Astrocyte (in vitro differentiated cells and primary cell): Measurements from ENCODE around the gene RNF146. TPM values are rescaled to one million over a fixed set of nuclear protein-coding genes. Genes with fewer than 3 reads are reported as not detected.

Experiments
- DNase-seq: peaks from one replicate; pipeline ENCODE4 v3.0.0-alpha.2; 2010; ENCODE audit warnings: low read depth
- FAIRE-seq: peaks from 2 replicates; lab custom pipeline; 2011; peaks lifted over from hg19 to GRCh38; lab: Jason Lieb, UNC
- H2AFZ ChIP-seq: 2 replicates; pipeline ENCODE4 v1.6.0; 2012; ENCODE audit warnings: low read depth, low read length, inconsistent platforms
- H3K27ac ChIP-seq: 2 replicates; pipeline ENCODE4 v1.5.1; 2011; ENCODE audit warnings: low read depth, low read length, inconsistent platforms
- H3K27me3 ChIP-seq: 2 replicates; pipeline ENCODE4 v1.6.0; 2011; ENCODE audit warnings: low read length, inconsistent platforms; ENCODE audit not compliant: insufficient read depth
- H3K36me3 ChIP-seq: 2 replicates; pipeline ENCODE4 v1.5.1; 2011; ENCODE audit warnings: low read length, inconsistent platforms; ENCODE audit not compliant: insufficient read depth
- H3K4me1 ChIP-seq: 2 replicates; pipeline ENCODE4 v1.5.1; 2011; ENCODE audit warnings: low read length, inconsistent platforms; ENCODE audit not compliant: insufficient read depth
- H3K4me2 ChIP-seq: 2 replicates; pipeline ENCODE4 v1.6.0; 2012; ENCODE audit warnings: low read length, inconsistent platforms
- H3K4me3 ChIP-seq: 2 replicates; pipeline ENCODE4 v1.5.1; 2011; ENCODE audit warnings: low read depth, mild to moderate bottlenecking, low read length, inconsistent platforms; ENCODE audit not compliant: insufficient read depth
- H3K79me2 ChIP-seq: 2 replicates; pipeline ENCODE4 v1.6.0; 2012; ENCODE audit warnings: mild to moderate bottlenecking, low read length, inconsistent platforms; ENCODE audit not compliant: insufficient read depth
- H3K9ac ChIP-seq: 2 replicates; pipeline ENCODE4 v1.6.0; 2012; ENCODE audit warnings: mild to moderate bottlenecking, low read length, inconsistent platforms
- H3K9me3 ChIP-seq: 2 replicates; pipeline ENCODE4 v1.5.1; 2012; ENCODE audit warnings: low read depth, mild to moderate bottlenecking, low read length, inconsistent platforms; ENCODE audit not compliant: insufficient read depth
- H4K20me1 ChIP-seq: 2 replicates; pipeline ENCODE4 v1.6.0; 2012; ENCODE audit warnings: low read length, inconsistent platforms; ENCODE audit not compliant: insufficient read depth
- H3K27ac Mint-ChIP-seq: one replicate; pipeline ENCODE4 v1.8.0; 2021; ENCODE audit warnings: mild to moderate bottlenecking, mixed read lengths; ENCODE audit not compliant: unreplicated experiment
- H3K27me3 Mint-ChIP-seq: one replicate; pipeline ENCODE4 v1.8.0; 2021; ENCODE audit warnings: low read depth, mixed read lengths; ENCODE audit not compliant: unreplicated experiment
- H3K36me3 Mint-ChIP-seq: one replicate; pipeline ENCODE4 v1.8.0; 2021; ENCODE audit warnings: low read depth, mixed read lengths; ENCODE audit not compliant: unreplicated experiment
- H3K4me1 Mint-ChIP-seq: one replicate; pipeline ENCODE4 v1.8.0; 2021; ENCODE audit warnings: low read depth, mixed read lengths; ENCODE audit not compliant: unreplicated experiment
- H3K4me3 Mint-ChIP-seq: one replicate; pipeline ENCODE4 v1.8.0; 2021; ENCODE audit warnings: mild to moderate bottlenecking, moderate library complexity, mixed read lengths; ENCODE audit not compliant: unreplicated experiment
- H3K9me3 Mint-ChIP-seq: one replicate; pipeline ENCODE4 v1.8.0; 2021; ENCODE audit warnings: mild to moderate bottlenecking, mixed read lengths; ENCODE audit not compliant: unreplicated experiment
- EZH2 ChIP-seq: IDR thresholded peaks from 2 replicates; pipeline ENCODE4 v1.6.1; 2012; ENCODE audit warnings: mild to moderate bottlenecking, low read length, inconsistent platforms; ENCODE audit not compliant: insufficient read depth
- total RNA-seq: library from RNA; stranded (reverse); gene quantifications from 2 replicates; pipeline ENCODE4 v1.2.1, GENCODE V29; 2021
- TF ChIP-seq, protein P1 (sequence below): IDR thresholded peaks from 2 replicates; pipeline ENCODE4 v1.5.1; 2011; ENCODE audit warnings: low read depth, mild to moderate bottlenecking, inconsistent platforms, low read length, moderate library complexity; ENCODE audit not compliant: insufficient read depth

Gene RNF146
- total RNA-seq, 1 donor from 2014 or later: 41.4 TPM

DNA sequence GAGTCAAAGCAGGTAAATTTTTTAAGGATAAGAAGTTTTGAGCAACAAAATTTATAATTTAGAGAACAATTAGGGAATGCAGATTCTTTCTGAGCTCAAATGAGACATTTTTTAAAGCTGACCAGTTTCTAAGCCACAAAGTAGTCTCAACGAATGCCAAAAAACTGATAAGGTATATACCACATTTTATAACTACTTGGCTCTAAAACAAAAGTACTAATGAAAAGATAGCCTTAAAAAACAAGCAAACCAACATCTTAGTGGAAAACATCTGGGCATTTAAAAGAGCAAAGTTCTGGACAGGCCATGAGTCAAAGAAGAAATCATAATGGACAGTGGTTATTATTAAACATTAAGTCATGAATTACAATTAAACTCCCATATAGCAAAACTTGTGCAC, 23.2 kb upstream of the RNF146 start:
- H3K4me3 Mint-ChIP-seq: no peak overlapping the region
- Histone ChIP-seq H2AFZ (no peak overlapping the region), H3K79me2 (no peaks in the 10 kb centered on the region), H3K9ac (no peak overlapping the region), H3K27ac (no peak overlapping the region), H3K4me3 (no peak overlapping the region), H3K27me3 (no peaks in the 10 kb centered on the region), H3K4me1 (no peaks in the 10 kb centered on the region), H3K4me2 (no peak overlapping the region), H3K9me3 (no peaks in the 10 kb centered on the region), H3K36me3 (no peaks in the 10 kb centered on the region), H4K20me1 (no peaks in the 10 kb centered on the region)
- DNase-seq: peak; percentile 68
- no peaks in the 10 kb centered on the region for H3K36me3 Mint-ChIP-seq
- no peaks in the 10 kb centered on the region for H3K4me1 Mint-ChIP-seq
- no peak for FAIRE-seq
- no peak for TF ChIP-seq EZH2
- TF ChIP-seq, protein P1, sequence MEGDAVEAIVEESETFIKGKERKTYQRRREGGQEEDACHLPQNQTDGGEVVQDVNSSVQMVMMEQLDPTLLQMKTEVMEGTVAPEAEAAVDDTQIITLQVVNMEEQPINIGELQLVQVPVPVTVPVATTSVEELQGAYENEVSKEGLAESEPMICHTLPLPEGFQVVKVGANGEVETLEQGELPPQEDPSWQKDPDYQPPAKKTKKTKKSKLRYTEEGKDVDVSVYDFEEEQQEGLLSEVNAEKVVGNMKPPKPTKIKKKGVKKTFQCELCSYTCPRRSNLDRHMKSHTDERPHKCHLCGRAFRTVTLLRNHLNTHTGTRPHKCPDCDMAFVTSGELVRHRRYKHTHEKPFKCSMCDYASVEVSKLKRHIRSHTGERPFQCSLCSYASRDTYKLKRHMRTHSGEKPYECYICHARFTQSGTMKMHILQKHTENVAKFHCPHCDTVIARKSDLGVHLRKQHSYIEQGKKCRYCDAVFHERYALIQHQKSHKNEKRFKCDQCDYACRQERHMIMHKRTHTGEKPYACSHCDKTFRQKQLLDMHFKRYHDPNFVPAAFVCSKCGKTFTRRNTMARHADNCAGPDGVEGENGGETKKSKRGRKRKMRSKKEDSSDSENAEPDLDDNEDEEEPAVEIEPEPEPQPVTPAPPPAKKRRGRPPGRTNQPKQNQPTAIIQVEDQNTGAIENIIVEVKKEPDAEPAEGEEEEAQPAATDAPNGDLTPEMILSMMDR: no peak
- H3K9me3 Mint-ChIP-seq: no peaks in the 10 kb centered on the region
- no peaks in the 10 kb centered on the region for H3K27me3 Mint-ChIP-seq
- H3K27ac Mint-ChIP-seq: no peak overlapping the region

DNA sequence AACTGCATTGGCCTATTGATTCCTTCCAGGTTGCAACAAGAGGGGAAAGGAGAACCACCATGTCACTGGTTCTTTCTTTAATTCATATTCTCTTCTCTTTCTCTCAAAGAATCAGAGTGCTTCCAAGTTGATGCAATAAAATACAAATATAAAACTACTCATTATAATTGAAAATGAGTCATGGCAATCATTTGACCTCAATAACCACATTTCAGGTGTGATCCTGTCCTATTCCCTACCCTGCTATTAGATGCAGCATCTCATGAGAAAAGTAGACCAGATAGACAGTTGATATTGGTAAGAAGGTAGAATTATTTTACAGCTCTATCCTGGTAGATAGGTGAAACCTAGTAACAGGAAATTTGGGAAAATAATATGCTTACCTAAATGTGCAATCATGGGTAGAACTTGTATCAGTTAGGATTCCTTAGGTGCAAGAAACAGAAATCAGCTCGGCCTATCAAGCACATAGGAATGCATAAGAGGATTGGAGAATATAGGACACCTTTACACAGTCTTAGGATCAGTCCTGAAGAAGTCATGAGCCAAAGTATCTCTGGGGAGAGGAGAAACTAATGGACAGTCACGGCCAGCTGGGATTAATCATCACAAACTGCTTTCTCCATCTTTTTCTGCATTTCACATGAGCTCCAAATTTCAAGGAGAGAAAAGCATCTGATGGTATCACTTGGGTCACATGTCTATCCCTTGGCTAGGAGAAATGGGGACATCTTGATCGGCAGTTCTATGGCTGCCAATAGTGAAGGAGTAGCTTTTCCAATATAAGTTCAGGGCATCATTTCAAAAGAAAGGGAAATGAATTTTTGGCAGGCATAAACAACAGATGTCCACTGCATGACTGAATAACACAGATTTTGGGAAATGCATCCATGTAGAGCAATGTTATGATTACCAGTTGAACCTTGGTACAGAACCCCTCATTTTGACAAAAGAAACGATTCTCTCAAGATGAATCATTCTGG, 19.3 kb upstream of the RNF146 start:
- Histone ChIP-seq H3K79me2 (no peaks in the 10 kb centered on the region), H3K4me1 (no peaks in the 10 kb centered on the region), H3K9me3 (no peaks in the 10 kb centered on the region), H3K4me3 (no peak overlapping the region), H3K9ac (no peak overlapping the region), H2AFZ (no peak overlapping the region), H3K27ac (no peak overlapping the region), H3K27me3 (no peaks in the 10 kb centered on the region), H4K20me1 (no peaks in the 10 kb centered on the region), H3K4me2 (no peak overlapping the region), H3K36me3 (no peaks in the 10 kb centered on the region)
- H3K27ac Mint-ChIP-seq: no peak overlapping the region
- DNase-seq: no peak
- no peak for TF ChIP-seq EZH2
- TF ChIP-seq, protein P1: no peak
- no peaks in the 10 kb centered on the region for H3K27me3 Mint-ChIP-seq
- H3K4me3 Mint-ChIP-seq: no peak overlapping the region
- H3K9me3 Mint-ChIP-seq: no peaks in the 10 kb centered on the region
- no peaks in the 10 kb centered on the region for H3K4me1 Mint-ChIP-seq
- H3K36me3 Mint-ChIP-seq: no peaks in the 10 kb centered on the region
- no peak for FAIRE-seq

DNA sequence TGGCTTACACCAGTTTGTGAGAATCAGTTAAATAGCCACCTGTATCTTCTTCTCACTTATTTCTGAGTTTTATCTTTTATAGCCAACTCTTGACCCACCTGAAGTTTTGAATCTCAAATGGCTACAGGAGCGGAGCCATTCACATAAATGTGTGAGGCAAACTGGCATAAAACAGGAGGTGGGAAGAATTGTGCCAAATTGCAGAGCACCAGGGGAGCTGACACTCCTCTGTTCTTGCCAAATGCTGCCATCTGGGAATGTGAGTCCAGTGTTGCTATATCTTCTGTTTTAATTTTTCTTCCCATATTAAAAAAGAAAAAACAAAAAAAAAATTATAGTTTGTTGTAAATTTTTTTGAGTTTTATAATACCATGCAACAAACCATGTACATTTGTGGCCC, 17.0 kb upstream of the RNF146 start:
- H3K4me2 ChIP-seq: no peak overlapping the region
- no peak for DNase-seq
- no peak overlapping the region for H2AFZ ChIP-seq
- H3K27ac ChIP-seq: no peak overlapping the region
- no peaks in the 10 kb centered on the region for H3K36me3 ChIP-seq
- Mint-ChIP-seq H3K9me3 (no peaks in the 10 kb centered on the region), H3K27me3 (no peaks in the 10 kb centered on the region), H3K27ac (no peak overlapping the region), H3K36me3 (no peaks in the 10 kb centered on the region), H3K4me3 (no peak overlapping the region), H3K4me1 (no peaks in the 10 kb centered on the region)
- no peak for FAIRE-seq
- no peak overlapping the region for H3K4me3 ChIP-seq
- no peaks in the 10 kb centered on the region for H3K4me1 ChIP-seq
- no peaks in the 10 kb centered on the region for H4K20me1 ChIP-seq
- no peaks in the 10 kb centered on the region for H3K9me3 ChIP-seq
- TF ChIP-seq EZH2: no peak
- TF ChIP-seq, protein P1: no peak
- no peaks in the 10 kb centered on the region for H3K79me2 ChIP-seq
- no peaks in the 10 kb centered on the region for H3K27me3 ChIP-seq
- no peak overlapping the region for H3K9ac ChIP-seq
